HG02763 (cell line): ENCODE results near the gene MTHFR.

ENCODE experiments used
- ATAC-seq: cut with Tn5 transposase; IDR thresholded peaks from one replicate; pipeline ENCODE4 v1.9.1; 2021; ENCODE audit warnings: mild to moderate bottlenecking, moderate library complexity; ENCODE audit not compliant: unreplicated experiment

The MTHFR gene

GRCh38 chr1:11736746-11737639, 68.8 kb downstream of the MTHFR start:
- no peak for ATAC-seq

- peak; percentile 53 for ATAC-seq
Observed at GRCh38 chr1:11735854-11736745, 69.7 kb downstream of the MTHFR start, which contains the start of gene AGTRAP. TSS of gene AGTRAP (plus strand) at chr1:11736136. CDS start at chr1:11736209, 73 bp downstream.
